KMS-11 (cell line): ENCODE data around the gene DEDD.

Source experiments
- H2AFZ ChIP-seq: fragments of 200-600 bp; sonication (generic); 2 replicates; pipeline ENCODE4 v1.6.1; 2016; ENCODE audit warnings: antibody characterized with exemption, mixed run types, low read depth
- H3K27ac ChIP-seq: fragments of 200-600 bp; sonication (generic); 2 replicates; pipeline ENCODE4 v1.6.1; 2016; ENCODE audit warnings: mild to moderate bottlenecking, mixed run types
- H3K27me3 ChIP-seq: fragments of 200-600 bp; sonication (generic); 2 replicates; pipeline ENCODE4 v1.6.1; 2017; ENCODE audit warnings: mild to moderate bottlenecking, low read depth, mixed run types, moderate library complexity; ENCODE audit not compliant: insufficient read depth
- H3K36me3 ChIP-seq: fragments of 200-600 bp; sonication (generic); 2 replicates; pipeline ENCODE4 v1.6.1; 2017; ENCODE audit warnings: mild to moderate bottlenecking, mixed run types; ENCODE audit not compliant: insufficient read depth
- H3K4me1 ChIP-seq: fragments of 200-600 bp; sonication (generic); 2 replicates; pipeline ENCODE4 v1.6.1; 2016; ENCODE audit warnings: mild to moderate bottlenecking, low read depth, mixed run types; ENCODE audit not compliant: poor library complexity, severe bottlenecking
- H3K4me2 ChIP-seq: fragments of 200-600 bp; sonication (generic); 2 replicates; pipeline ENCODE4 v1.7.0; 2016; ENCODE audit warnings: mild to moderate bottlenecking, mixed run types
- H3K4me3 ChIP-seq: fragments of 200-600 bp; sonication (generic); IDR thresholded peaks from 2 replicates; pipeline ENCODE4 v1.6.1; 2017; ENCODE audit warnings: low read depth, low read length, mixed read lengths; ENCODE audit not compliant: insufficient read depth
- H3K79me2 ChIP-seq: fragments of 200-600 bp; sonication (generic); 2 replicates; pipeline ENCODE4 v1.6.1; 2016; ENCODE audit warnings: low read depth, mixed run types; ENCODE audit not compliant: insufficient read depth
- H3K9ac ChIP-seq: fragments of 200-600 bp; sonication (generic); 2 replicates; pipeline ENCODE4 v1.6.1; 2016; ENCODE audit warnings: mild to moderate bottlenecking, mixed run types
- H4K20me1 ChIP-seq: fragments of 200-600 bp; sonication (generic); 2 replicates; pipeline ENCODE4 v1.6.1; 2016; ENCODE audit warnings: mild to moderate bottlenecking, mixed run types; ENCODE audit not compliant: insufficient read depth
- TF ChIP-seq, protein P1 (sequence below): fragments of 200-600 bp; sonication (generic); conservative IDR thresholded peaks from 2 replicates; pipeline ENCODE4 v1.6.1; 2017; ENCODE audit warnings: low read depth, mild to moderate bottlenecking, antibody characterized with exemption, low read length, moderate library complexity, mixed read lengths

The DEDD gene

DNA sequence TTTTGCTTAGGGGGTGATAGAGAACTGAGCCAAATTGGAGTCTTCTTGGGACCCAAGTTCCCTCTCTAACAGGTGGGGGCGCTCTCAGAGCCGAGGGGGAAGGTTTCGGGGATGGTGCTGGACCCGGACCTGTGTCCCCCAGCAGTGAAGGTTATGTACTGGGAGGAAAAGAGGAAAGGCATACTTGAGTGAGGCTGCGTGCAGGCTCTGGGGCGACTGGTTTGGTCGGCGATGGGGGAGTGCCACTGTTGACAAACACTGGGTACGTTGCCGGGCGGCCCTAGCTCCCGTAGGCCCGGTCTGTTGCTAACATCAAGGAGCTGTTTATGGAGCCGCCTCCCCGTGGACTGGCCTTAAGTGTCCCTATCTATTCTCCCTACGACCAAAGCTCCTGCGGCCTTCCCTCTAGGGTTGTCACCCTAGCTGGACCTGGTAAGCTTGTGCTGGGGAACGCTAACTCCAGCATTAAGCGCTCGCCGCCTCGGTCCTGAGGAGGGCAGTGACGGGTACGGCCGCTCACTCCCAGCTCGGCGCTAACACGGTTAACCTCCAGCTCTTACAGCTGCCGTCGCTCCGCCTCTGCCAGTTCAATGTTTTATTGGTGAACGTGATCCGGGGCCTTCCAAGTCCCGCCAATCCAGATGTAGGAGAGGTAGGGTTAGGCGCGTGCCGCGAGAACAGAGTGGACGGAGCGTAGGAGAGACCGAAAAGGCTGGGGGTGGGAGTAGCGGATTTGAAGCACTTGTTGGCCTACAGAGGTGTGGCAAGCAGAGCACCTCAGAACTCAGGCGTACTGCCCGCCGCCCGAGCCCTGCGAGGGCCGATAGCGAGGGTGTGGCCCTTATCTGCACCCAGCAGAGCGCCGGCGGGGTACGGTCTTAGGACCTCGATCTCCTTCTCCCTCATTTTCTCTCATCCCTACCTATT, 33.5 kb upstream of the DEDD start, which contains the start of gene PPOX:
Gene PPOX (plus strand): TSS at position 685 of the 927 bp plus-strand sequence. CDS start 422 bp downstream, outside the sequence.
- peak within 1 kb of the TSS; percentile 63 for H3K9ac ChIP-seq
- 0 out of 2 replicates have a peak, but pooled peaks cover 2% of the 10 kb centered on the region for H3K36me3 ChIP-seq
- H2AFZ ChIP-seq = peak within 1 kb of the TSS; percentile 74

DNA sequence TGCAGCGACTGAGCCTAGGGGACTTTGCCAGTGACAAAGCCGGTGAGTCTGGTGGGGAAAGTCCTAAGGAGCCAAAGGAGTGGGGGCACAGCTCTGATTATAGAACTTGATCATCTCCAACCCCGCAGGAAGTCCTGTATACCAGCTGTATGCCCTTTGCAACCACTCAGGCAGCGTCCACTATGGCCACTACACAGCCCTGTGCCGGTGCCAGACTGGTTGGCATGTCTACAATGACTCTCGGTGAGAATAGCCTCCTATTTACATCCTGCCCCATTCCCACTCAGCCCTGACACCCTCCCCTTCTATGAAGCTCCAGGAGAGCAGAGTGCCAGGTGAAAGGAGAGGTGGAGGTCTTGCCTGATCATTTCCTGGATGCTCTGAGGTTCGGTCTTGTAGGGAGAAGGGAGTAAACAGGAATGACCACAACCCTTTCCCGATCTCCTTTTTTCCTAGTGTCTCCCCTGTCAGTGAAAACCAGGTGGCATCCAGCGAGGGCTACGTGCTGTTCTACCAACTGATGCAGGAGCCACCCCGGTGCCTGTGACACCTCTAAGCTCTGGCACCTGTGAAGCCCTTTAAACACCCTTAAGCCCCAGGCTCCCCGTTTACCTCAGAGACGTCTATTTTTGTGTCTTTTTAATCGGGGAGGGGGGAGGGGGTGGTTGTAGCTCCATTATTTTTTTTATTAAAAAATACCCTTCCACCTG, 32.6 kb upstream of the DEDD start:
- TF ChIP-seq, protein P1, sequence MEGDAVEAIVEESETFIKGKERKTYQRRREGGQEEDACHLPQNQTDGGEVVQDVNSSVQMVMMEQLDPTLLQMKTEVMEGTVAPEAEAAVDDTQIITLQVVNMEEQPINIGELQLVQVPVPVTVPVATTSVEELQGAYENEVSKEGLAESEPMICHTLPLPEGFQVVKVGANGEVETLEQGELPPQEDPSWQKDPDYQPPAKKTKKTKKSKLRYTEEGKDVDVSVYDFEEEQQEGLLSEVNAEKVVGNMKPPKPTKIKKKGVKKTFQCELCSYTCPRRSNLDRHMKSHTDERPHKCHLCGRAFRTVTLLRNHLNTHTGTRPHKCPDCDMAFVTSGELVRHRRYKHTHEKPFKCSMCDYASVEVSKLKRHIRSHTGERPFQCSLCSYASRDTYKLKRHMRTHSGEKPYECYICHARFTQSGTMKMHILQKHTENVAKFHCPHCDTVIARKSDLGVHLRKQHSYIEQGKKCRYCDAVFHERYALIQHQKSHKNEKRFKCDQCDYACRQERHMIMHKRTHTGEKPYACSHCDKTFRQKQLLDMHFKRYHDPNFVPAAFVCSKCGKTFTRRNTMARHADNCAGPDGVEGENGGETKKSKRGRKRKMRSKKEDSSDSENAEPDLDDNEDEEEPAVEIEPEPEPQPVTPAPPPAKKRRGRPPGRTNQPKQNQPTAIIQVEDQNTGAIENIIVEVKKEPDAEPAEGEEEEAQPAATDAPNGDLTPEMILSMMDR = no peak
- Histone ChIP-seq H3K27ac (peak overlapping the region; percentile 84), H3K36me3 (no peaks in the 10 kb centered on the region)

More for the DNA sequence above, 33.5 kb upstream of the DEDD start, which contains the start of gene PPOX:
- Histone ChIP-seq H3K4me1 (peaks cover 27% of the 10 kb centered on the region), H4K20me1 (no peaks in the 10 kb centered on the region), H3K27ac (peak within 1 kb of the TSS; percentile 84), H3K4me2 (peak within 1 kb of the TSS; percentile 99), H3K4me3 (peak within 1 kb of the TSS; percentile 96), H3K79me2 (no peaks in the 10 kb centered on the region), H3K27me3 (no peaks in the 10 kb centered on the region)
- TF ChIP-seq, protein P1 = peak; percentile 98

DNA sequence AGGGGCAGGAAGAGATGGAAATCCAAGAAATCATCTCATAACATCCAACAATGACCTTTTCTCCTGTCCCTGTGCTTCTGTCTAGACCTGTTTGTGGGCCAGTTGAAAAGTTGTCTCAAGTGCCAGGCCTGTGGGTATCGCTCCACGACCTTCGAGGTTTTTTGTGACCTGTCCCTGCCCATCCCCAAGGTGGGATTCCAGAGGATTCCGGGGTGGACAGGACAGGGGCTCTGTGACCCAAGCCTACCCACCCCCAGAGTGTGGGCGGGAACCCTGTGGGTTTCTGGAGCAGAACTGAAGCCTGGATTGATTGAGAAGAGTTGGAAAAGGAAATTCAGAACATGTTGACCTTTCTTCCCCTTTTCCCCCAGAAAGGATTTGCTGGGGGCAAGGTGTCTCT, 31.3 kb upstream of the DEDD start:
- Histone ChIP-seq H3K36me3 (no peaks in the 10 kb centered on the region), H3K9ac (no peak overlapping the region), H3K27ac (no peak overlapping the region; the same call in 1 of the 2 replicates)

More for the DNA sequence above, 32.6 kb upstream of the DEDD start:
- Histone ChIP-seq H3K9ac (peak overlapping the region; percentile 63), H2AFZ (no peak overlapping the region), H3K4me1 (peaks cover 33% of the 10 kb centered on the region), H3K27me3 (no peaks in the 10 kb centered on the region), H3K79me2 (peaks cover 5% of the 10 kb centered on the region), H3K4me2 (peak overlapping the region; percentile 99), H4K20me1 (no peaks in the 10 kb centered on the region), H3K4me3 (peak overlapping the region; percentile 81)

DNA sequence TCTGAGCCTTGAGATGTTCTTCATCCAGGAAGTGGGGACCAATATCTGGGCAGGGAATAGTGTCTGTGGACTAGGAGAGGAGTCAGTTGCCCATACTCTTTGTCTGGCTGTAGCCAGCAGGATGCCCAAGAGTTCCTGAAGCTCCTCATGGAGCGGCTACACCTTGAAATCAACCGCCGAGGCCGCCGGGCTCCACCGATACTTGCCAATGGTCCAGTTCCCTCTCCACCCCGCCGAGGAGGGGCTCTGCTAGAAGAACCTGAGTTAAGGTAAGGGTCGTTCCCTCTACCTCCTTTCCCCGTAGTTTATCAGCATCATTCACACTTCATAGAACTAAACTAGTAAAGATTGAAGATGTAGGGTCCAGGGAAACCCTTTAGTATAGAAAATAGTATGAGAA, 30.3 kb upstream of the DEDD start:
- Histone ChIP-seq H3K4me1 (peaks cover 44% of the 10 kb centered on the region), H4K20me1 (no peaks in the 10 kb centered on the region), H3K36me3 (no peaks in the 10 kb centered on the region), H3K79me2 (peaks cover 10% of the 10 kb centered on the region), H3K27ac (no peak overlapping the region), H2AFZ (no peak overlapping the region), H3K27me3 (no peaks in the 10 kb centered on the region), H3K4me2 (no peak overlapping the region), H3K9ac (no peak overlapping the region), H3K4me3 (no peak overlapping the region)
- TF ChIP-seq, protein P1 = no peak

More for the DNA sequence above, 31.3 kb upstream of the DEDD start:
- Histone ChIP-seq H4K20me1 (no peaks in the 10 kb centered on the region), H3K4me1 (peaks cover 38% of the 10 kb centered on the region), H3K27me3 (no peaks in the 10 kb centered on the region), H2AFZ (no peak overlapping the region), H3K4me3 (no peak overlapping the region), H3K4me2 (no peak overlapping the region), H3K79me2 (peaks cover 10% of the 10 kb centered on the region)
- TF ChIP-seq, protein P1 = no peak; the same call in 1 of the 2 replicates
